HG02763 (cell line): ENCODE results near the gene CCDC102B.
"Not testable (repeated sequence)": the region's sequence is repeated elsewhere in the genome, so short reads cannot be mapped to it uniquely, and the experiment has no call there.

Experiments used
- ATAC-seq: cut with Tn5 transposase; IDR thresholded peaks from one replicate; pipeline ENCODE4 v1.9.1; 2021; ENCODE audit warnings: mild to moderate bottlenecking, moderate library complexity; ENCODE audit not compliant: unreplicated experiment

The CCDC102B gene

DNA sequence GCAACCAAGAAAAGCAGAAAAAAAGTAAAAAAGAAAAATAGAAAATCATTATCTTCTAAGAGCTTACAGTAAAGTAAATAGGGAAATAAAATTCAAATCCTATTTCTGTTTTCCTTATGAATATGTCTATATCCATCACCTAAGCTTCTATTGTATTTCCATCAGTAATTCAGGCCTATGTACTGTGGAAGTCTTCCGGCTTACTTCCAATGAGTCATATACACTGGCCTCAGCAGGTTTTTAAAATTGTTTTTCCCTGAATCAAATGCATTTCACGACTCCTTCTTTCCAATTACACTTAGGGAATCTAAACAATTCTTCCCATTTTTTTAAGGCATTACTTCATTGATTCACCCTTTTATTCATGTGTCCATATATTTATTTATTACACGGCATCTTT is 164.7 kb downstream of the CCDC102B start:
- no peak for ATAC-seq

DNA sequence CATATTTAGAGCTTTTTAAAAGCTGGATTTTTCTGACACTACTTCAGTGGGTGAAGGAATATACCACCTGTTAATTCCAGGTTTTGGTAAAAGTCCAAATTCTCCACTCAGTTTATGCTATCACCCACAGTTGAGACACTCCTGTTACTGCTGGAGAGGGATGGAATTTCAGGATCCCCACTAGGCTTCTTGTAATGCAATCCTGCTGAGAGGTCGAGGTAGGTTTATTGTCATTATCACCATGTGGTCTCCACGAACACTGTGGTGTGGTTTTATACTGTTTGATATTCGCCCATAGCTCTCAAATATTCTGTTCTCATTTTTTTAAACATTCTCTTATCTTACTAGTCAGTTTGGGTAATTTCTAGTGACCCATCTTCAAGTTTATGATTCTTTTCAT is 167.9 kb downstream of the CCDC102B start:
- ATAC-seq, result no peak

DNA sequence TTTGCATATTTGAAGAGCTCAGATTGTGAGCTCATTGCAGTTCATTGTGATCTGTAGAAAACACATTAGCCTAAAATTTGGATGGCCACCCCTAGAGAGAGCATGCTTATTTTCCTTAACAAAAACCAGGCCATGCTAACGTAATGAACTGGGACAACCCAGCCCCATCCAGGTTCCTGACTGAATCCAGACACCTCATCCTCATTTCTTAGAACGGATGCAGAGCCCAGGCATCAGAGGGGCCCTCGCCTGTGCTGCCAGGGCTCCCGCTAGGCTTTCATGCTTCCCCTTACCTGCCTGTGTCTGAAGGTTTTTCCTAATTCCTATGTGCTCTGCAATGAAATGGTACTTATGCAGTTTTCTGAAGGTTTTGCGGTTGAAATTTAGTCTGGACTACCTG is 171.1 kb downstream of the CCDC102B start:
- no peak for ATAC-seq

DNA sequence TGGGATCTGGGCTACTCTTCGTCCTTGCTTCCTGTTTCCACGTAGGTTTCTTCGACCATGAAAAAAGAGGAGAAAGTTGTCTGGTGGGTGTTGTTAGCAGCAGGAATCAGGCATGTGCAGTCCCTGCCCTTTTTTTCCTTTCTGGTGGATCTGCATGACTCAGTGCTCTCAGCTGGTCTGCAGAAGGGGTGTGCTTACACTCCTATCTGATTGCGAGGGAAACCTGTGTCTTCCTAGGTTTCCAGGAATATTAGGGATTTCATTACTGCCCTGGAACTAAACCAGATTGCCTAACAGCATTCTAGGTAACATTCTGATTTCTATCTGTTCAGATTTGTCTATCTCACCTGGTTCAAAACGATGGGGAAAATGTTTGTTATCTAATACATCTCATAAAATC is 174.3 kb downstream of the CCDC102B start:
- no peak for ATAC-seq

DNA sequence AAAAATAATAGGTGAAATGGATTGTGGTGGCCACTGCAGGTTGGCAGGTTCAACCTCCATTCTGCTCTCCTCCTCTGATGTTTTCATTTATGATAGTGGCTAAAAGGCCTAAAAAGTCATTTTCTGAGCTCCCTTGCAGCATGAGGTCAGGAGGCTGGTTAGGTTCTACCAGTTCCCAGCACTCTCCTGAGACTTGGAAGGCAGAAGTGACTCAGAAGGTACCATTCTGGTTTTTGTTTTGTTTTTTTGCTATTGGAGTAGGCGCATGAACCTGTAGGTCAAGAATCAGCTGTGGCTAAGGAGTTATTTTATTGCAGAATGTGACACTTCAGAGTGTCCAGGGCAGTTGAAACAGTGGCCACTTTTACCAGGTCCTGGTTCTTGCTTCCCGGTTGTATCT is 181.9 kb downstream of the CCDC102B start:
- no peak for ATAC-seq

DNA sequence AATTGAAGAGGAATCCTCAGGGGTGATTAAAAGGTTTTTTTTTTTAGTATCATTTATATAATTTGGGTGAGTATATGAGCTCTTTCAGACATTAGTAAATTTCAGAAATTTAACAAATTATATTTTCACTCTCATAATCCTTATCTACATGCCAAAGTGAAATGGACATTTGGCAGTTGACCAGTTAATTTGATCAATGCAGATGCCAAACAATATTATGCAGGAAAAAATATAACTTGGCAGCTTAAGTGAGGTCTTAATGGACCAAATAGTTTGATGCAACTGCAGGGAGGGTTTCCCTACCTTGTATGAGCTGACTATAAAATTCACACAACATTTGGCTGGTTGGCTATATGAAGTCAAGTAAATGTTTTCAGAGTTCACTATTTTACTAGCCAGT is 185.2 kb downstream of the CCDC102B start:
- no peak for ATAC-seq

DNA sequence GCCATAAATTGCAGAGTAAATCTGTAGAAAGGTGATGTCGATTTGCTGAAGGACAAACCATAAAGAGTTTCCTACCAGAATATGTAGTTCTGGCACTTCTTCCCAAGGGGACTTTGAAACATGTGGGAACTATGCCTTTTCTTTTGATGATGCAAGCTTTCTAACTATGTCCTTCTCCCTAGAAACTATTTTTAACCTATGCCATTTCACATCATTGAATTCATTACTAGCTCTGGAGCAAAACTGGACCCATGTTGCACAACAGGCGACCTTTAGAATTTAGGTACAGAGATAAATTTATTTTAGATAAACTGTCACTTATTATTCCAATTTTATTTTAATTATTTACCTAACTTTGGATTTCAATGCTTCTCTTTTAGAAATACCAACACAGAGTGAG is 186.5 kb downstream of the CCDC102B start:
- no peak for ATAC-seq

DNA sequence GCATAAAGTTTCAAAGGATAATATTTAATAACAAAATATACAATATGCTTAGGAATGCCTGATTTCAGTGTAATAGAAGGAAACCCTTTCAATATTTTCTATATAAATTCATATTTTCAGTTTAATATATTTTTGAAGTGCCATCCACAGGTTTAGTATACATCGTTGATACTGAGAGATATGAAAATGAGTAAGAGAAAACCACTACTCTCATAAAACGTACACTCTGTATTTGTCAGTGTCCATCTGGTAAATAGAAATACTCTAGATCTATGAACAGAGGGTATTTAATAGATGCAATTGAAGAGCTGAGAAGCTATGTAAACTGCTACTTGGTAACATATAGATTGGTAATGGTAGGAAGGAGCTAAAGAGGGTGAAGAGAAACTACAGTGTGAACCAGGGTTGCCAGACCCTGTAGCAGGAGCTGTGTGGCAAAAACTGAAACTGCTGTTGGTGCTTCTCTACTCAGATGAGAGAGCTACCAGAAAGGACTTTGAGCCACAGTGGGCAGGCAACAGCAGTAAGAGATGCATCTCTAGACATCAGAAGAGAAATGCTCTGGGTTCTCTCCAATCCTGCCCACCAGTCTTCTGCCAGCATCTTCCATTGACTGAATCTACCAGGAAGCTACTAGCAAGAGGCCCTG is 187.4 kb downstream of the CCDC102B start:
- no peak for ATAC-seq

DNA sequence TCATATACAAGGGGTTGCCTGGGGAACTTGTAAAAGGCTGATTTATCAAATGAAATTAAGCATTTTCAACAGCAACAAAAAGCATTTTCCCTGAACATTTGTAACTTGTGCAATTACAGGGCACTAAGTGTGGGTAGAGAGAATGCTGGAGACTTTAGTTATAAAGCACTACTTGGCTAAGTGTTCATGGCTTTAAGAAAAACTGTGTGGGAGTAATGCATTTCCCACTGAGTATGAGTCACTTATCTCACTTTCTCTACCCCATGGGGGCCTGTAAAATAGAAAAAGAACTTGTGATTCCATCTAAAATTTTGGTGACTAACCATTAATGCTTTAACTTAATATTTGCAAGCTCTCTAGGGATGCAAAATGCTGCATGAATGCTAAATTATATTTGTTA is 193.4 kb downstream of the CCDC102B start:
- peak; percentile 47 for ATAC-seq

DNA sequence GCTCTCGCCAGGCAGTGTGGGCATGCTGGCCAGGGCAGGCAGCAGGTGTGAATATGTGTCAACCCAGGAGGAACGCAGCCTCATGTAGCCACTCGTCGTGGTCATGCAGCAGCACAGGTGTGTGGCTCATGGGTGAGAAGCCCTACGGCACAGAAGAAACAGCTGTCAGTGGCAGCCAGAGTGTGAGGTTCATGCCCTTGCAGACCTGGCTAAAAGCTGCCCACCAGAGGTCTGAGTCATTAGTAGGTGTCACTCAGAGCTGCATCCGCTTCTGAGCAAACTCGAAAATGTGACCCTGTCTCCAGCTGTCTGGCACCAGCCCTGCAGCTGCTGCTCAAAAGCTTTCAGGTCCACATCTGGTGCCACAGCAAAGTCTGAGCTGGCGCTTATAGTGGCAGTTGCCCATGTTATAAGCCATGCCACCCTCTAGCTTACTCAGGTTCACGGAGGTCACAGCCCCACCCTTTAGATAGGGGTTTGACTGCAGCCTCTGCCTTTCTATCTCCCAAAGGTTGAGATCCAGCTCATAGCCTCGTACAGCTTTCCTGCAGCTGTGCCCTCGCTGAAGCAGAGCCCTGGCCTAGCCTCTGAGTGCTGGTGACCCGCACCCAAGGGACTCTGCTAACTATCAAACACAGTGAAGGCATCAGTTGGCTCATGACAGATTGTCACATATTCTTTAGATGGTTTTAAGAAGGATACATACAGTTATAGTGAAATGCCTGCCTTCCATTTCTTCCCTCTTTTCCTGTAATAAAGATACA is 195.0 kb downstream of the CCDC102B start:
- peak; percentile 78 for ATAC-seq

DNA sequence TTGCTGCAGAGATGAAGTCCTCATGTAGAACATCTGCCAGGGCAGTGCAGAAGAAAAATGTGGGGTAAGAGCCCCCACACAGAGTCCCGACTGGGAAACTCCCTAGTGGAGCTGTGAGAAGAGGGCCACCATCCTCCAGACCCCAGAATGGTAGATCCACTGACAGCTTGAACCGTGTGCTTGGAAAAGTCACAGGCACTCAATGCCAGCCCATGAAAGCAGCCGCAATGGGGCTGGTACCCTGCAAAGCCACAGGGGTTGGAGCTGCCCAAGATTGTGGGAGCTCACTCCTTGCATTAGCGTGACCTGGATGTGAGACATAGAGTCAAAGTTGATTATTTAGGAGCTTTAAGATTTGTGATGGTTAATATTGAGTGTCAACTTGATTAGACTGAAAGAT is 197.8 kb downstream of the CCDC102B start:
- no peak for ATAC-seq

DNA sequence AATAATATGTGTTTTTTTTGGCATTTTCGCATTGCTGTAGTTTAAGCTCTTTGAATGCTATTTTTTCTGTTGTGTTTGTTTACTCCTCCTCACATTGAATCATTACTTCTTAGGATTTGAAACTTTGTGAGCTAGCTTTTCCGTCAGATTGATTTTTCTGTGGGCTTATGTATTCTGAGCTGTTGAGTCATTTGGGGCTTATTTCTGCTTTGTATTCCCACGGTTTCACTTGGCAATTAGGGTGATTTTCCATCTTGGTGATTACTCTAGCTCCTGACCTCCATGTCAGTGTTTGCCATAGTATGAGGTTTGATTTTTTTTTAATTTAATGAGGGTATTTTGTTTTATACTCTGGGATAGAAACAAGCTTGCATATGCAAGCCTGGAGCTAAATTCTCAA is 200.0 kb downstream of the CCDC102B start:
- no peak for ATAC-seq

DNA sequence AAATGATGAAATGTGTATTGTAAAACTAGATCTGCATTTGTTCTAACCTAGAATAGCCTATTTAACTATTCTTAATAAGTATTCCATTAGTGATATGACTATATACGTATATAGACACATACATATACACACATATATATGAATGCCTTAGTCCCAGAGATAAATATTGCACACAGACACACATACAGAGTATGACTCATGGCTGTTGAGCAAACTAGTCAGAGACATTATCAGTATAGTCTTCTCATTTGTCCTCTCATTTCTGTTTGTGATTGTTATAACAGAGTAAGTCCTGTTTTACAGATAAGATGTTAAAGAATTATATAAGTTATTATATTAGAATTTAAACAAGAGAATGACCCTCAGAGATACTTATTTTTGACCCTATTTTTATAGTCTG is 202.5 kb downstream of the CCDC102B start:
- no peak for ATAC-seq

DNA sequence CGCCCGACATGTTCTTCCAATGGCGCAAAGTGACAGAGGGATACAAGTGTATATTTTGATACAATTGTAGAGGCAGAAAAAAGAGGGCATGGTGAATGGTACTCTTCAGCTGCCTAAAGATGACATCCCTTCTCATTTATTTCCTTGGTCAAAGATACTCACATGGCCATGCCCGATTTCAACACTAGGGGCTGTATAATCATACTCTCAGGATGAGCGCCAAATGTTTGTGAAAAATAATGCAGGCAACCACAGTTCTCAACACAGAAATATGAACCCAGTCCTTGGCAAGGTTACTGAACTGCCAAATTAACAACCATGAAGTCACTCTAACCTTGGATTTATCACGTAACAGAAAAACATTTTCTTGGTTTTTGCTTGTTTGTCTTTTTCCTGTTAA is 204.4 kb downstream of the CCDC102B start:
- ATAC-seq, result no peak

DNA sequence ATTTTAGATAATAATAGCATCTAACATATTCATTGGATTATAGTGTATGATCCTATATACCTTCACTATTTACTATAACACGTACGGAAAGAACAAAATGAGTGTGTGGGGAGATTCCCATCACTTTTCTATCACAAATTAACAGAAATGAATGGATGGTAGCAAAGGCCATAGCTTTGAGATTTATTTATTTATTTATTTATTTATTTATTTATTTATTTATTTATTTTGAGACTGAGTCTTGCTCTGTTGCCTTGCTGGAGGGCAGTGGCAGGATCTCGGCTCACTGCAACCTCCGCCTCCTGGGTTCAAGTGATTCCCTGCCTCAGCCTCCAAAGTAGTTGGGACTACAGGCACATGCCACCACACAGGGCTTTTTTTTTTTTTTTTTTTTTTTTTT is 208.3 kb downstream of the CCDC102B start:
- not testable (repeated sequence) for ATAC-seq

DNA sequence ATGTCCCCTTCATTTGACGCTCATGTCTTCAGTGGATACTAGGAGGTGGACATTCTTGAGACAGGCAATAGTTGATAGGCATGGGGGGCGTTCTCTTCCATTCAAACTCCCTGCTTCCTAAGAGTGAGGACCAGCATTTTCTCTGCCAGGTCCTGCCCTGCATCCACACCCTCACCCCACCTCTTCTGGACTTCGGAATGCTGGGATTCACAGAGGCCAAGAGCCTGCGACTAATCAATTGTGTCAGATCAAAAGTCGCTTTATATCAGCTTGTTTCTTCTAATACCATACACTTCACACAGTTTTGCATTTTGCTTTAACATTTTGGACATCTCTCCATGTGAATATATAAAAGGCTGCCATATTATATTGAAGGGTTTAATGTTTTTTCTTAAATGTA is 210.7 kb downstream of the CCDC102B start:
- ATAC-seq, result no peak

DNA sequence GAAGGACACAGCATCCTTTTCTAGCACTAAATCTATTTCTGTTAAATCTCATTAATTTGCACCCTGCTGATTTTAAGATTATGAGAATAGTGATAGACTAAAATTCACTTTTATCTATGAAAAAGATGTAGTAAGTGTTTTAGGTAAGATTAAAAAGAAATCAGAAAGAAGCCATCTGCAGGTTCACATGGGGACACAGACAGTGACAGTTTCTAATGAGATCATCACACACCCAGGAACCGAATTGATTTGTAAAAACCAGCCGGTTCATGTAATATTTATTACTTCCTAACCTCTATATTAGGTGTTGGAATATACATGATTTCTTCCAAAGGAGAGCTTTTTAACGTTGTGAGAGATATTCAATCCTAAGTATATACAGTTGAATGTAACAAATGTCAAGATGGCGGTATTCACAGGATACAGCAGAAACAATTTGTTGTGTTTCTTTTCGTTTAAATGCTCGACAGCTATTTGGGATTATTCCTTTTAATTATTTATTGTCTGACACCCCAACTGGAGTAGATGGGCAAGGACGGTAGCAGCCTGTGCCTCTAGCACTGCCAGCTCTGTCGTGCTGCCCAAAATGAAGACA is 223.4 kb downstream of the CCDC102B start:
- ATAC-seq, result no peak

DNA sequence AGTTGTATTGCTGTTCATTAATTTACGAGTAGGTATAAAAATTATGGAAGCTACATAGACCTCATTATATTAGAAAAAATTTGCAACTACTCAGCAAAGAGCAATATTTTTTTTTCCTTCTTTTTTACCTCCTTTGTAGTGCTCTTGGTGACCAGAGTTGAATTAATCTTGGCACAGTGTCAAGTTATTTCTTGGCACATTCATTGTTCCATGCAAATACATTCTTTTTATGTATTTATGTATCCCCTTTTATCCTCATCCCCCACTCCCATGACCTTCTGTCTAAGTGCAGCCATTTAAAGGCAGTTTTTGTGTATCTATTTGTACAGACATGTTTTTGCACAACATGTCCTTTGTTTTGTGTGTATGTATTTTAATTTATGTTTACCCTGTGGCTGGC is 224.5 kb downstream of the CCDC102B start:
- ATAC-seq, result no peak

DNA sequence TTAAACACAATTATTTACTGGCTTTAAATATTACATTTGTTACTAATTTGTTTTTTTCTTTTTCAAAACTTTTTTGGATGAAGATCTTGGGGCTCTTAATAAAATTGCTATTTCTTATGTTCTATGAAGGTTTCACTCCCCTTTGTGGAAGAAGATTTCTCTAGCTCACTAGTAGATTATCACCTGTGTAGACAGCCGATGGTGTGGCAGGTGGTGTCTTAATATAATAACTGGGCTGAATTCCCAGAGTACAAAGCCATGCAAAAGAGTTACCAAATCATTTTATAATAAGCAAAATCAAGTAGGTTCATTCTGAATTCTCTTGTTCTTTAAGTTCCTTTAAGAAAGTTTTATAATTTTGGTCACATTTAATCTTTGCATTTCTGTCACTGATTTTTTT is 233.7 kb downstream of the CCDC102B start:
- no peak for ATAC-seq

DNA sequence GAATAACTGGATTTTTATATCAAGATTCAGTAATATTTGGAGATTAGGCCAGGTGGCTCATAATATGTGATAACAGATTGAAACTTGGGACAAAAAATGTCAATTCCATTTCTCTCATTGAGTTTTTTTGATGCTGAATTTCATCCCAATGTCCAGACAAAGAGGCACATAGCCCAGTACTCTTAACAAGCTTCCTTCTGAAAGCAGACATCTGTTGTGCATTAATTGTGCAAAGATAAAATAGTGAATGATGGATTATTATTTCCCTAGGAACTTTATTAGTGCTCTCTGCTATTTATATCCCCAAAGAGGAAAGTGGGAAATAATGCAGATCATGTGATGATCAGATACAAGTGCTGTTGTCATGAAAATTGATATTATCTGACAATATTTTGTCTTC is 234.1 kb downstream of the CCDC102B start:
- ATAC-seq, result no peak

DNA sequence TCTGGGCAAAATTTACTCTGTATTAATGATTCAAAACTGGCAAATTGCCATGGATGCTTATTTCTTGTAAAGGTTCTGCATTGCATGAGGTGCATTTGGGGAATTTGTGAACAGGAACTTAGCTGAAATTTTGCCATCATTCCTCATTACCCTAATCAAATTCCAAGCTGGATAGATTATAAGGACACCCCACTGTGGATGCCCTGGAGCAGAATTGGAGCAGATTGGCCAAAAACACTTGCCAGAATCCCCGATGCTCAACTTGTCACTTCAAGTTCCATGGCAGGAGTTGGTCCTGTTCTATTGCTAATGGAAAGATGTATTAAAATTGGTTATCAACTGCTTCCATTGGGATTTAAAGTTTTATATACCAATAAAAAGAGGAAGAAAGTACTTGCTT is 237.9 kb downstream of the CCDC102B start:
- no peak for ATAC-seq

DNA sequence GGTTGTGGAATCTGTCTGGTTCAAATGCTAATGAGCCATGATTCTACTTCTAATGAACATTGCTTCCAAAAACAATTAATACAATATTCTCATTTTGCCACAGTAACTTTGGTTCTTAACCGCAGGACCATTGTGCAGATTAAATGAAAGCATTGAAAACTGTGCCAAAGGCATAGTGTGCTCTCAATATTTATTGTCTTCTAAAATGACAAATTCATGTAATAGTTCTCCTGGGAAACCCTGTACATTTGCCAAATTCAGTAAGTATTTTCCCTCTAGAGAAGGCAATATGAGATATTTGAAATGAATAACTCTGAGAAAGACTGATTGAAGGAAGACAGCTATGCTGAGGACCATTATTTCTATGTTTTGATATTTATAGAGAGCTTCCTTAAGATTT is 246.3 kb downstream of the CCDC102B start:
- ATAC-seq, result no peak
